NCI-H748 treated with DMSO at 0.1 percent for 48 hours (cell line): ENCODE measurements around the gene ADH1C.
"Not testable (repeated sequence)": the region's sequence is repeated elsewhere in the genome, so short reads cannot be mapped to it uniquely, and the experiment has no call there.

ENCODE experiments used
- DNase-seq: peaks from one replicate; lab custom pipeline; 2025; lab: John Stamatoyannopoulos, UW

The ADH1C gene

GRCh38 chr4:99352602-99353537, at the start of gene ADH1C:
ADH1C (minus strand) TSS chr4:99352746; CDS start chr4:99352675, 71 bp downstream.
- no peak for DNase-seq

GRCh38 chr4:99400831-99401230, 48.3 kb upstream of the ADH1C start:
- no peak for DNase-seq

GRCh38 chr4:99399017-99399416, 46.5 kb upstream of the ADH1C start:
- DNase-seq = no peak

GRCh38 chr4:99395595-99396364, 43.2 kb upstream of the ADH1C start:
- DNase-seq = no peak

- DNase-seq = no peak
These were observed 42.4 kb upstream of the ADH1C start for GRCh38 chr4:99394896-99395295.

GRCh38 chr4:99390055-99390454, 37.5 kb upstream of the ADH1C start:
- DNase-seq = no peak

- DNase-seq = no peak
These were observed 37.1 kb upstream of the ADH1C start for GRCh38 chr4:99389606-99390005.

- DNase-seq = no peak
These were observed 31.4 kb upstream of the ADH1C start for GRCh38 chr4:99383833-99384392.

- no peak for DNase-seq
These were observed 30.9 kb upstream of the ADH1C start for GRCh38 chr4:99383399-99383798.

- DNase-seq = no peak
These were observed 30.3 kb upstream of the ADH1C start for GRCh38 chr4:99382745-99383360.

- no peak for DNase-seq
These were observed 29.1 kb upstream of the ADH1C start for GRCh38 chr4:99381588-99382175.

- no peak for DNase-seq
These were observed 27.0 kb upstream of the ADH1C start for GRCh38 chr4:99379571-99379970.

GRCh38 chr4:99378876-99379275, 26.3 kb upstream of the ADH1C start:
- no peak for DNase-seq

- not testable (repeated sequence) for DNase-seq
These were observed 24.8 kb upstream of the ADH1C start for GRCh38 chr4:99377341-99377740.

- not testable (repeated sequence) for DNase-seq
These were observed 19.9 kb upstream of the ADH1C start for GRCh38 chr4:99372464-99372863.

- not testable (repeated sequence) for DNase-seq
These were observed 15.3 kb upstream of the ADH1C start for GRCh38 chr4:99367817-99368216.

GRCh38 chr4:99366491-99366890, 13.9 kb upstream of the ADH1C start:
- no peak for DNase-seq

GRCh38 chr4:99362768-99363167, 10.2 kb upstream of the ADH1C start:
- DNase-seq = no peak

- no peak for DNase-seq
These were observed 9.3 kb upstream of the ADH1C start for GRCh38 chr4:99361899-99362275.

GRCh38 chr4:99361268-99361898, 8.8 kb upstream of the ADH1C start:
- DNase-seq = no peak

GRCh38 chr4:99359480-99360204, 7.1 kb upstream of the ADH1C start:
- DNase-seq = no peak
